Progenitor cell of endocrine pancreas (in vitro differentiated cells): Measurements from ENCODE around the gene NAV2. TPM values are rescaled to one million over a fixed set of nuclear protein-coding genes. Genes with fewer than 3 reads are reported as not detected.
A peak's percentile ranks its signal among the peaks of the same experiment; 100 is the strongest.

Experiments
- DNase-seq: peaks from one replicate; pipeline ENCODE4 v3.0.0; 2021; ENCODE audit warnings: low spot score; ENCODE audit not compliant: unreplicated experiment
- H3K27ac Mint-ChIP-seq: 2 replicates; pipeline ENCODE4 v1.8.0; 2021; ENCODE audit warnings: mild to moderate bottlenecking, moderate library complexity, mixed read lengths
- H3K27me3 Mint-ChIP-seq: 2 replicates; pipeline ENCODE4 v1.8.0; 2021; ENCODE audit warnings: mixed read lengths
- H3K36me3 Mint-ChIP-seq: 2 replicates; pipeline ENCODE4 v1.8.0; 2022; ENCODE audit warnings: mixed read lengths; ENCODE audit not compliant: insufficient read depth
- H3K4me1 Mint-ChIP-seq: 2 replicates; pipeline ENCODE4 v1.8.0; 2021; ENCODE audit warnings: low read depth, mixed read lengths
- H3K4me3 Mint-ChIP-seq: 2 replicates; pipeline ENCODE4 v1.8.0; 2021; ENCODE audit warnings: low read depth, mild to moderate bottlenecking, moderate library complexity, mixed read lengths
- H3K9me3 Mint-ChIP-seq: 2 replicates; pipeline ENCODE4 v1.8.0; 2021; ENCODE audit warnings: low read depth, mixed read lengths
- CTCF ChIP-seq: fragments of 200-600 bp; sonication (generic); IDR thresholded peaks from one replicate; pipeline ENCODE4 v1.5.0; 2021; ENCODE audit warnings: antibody characterized with exemption, mild to moderate bottlenecking; ENCODE audit not compliant: unreplicated experiment
- total RNA-seq: library from RNA; stranded (reverse); gene quantifications from 2 replicates; pipeline ENCODE4 v1.2.1, GENCODE V29; 2021

The NAV2 gene
- total RNA-seq, 1 donor from 2014 or later = 88.3 TPM

GRCh38 chr11:20007386-20007785 is 294.7 kb downstream of the NAV2 start:
- TF ChIP-seq CTCF = no peak
- H3K27me3 Mint-ChIP-seq = no peaks in the 10 kb centered on the region
- no peak for DNase-seq
- no peaks in the 10 kb centered on the region for H3K9me3 Mint-ChIP-seq
- peaks cover 32% of the 10 kb centered on the region for H3K4me1 Mint-ChIP-seq
- peak overlapping the region; percentile 17 for H3K4me3 Mint-ChIP-seq
- H3K27ac Mint-ChIP-seq = peak overlapping the region; percentile 95
- no peaks in the 10 kb centered on the region for H3K36me3 Mint-ChIP-seq

GRCh38 chr11:20008190-20008870 is 295.7 kb downstream of the NAV2 start:
- peak overlapping the region; percentile 95 for H3K27ac Mint-ChIP-seq

GRCh38 chr11:20008871-20009644 is 296.4 kb downstream of the NAV2 start:
- no peaks in the 10 kb centered on the region for H3K27me3 Mint-ChIP-seq
- DNase-seq = no peak
- H3K4me1 Mint-ChIP-seq = peaks cover 27% of the 10 kb centered on the region
- no peak for TF ChIP-seq CTCF
- no peaks in the 10 kb centered on the region for H3K9me3 Mint-ChIP-seq
- no peaks in the 10 kb centered on the region for H3K36me3 Mint-ChIP-seq
- no peak overlapping the region for H3K4me3 Mint-ChIP-seq
- no peak overlapping the region for H3K27ac Mint-ChIP-seq

More at GRCh38 chr11:20008190-20008870, 295.7 kb downstream of the NAV2 start:
- H3K36me3 Mint-ChIP-seq = no peaks in the 10 kb centered on the region
- H3K9me3 Mint-ChIP-seq = no peaks in the 10 kb centered on the region
- DNase-seq = no peak
- TF ChIP-seq CTCF = no peak
- no peaks in the 10 kb centered on the region for H3K27me3 Mint-ChIP-seq
- H3K4me3 Mint-ChIP-seq = peak overlapping the region; percentile 7
- peaks cover 27% of the 10 kb centered on the region for H3K4me1 Mint-ChIP-seq

DNA sequence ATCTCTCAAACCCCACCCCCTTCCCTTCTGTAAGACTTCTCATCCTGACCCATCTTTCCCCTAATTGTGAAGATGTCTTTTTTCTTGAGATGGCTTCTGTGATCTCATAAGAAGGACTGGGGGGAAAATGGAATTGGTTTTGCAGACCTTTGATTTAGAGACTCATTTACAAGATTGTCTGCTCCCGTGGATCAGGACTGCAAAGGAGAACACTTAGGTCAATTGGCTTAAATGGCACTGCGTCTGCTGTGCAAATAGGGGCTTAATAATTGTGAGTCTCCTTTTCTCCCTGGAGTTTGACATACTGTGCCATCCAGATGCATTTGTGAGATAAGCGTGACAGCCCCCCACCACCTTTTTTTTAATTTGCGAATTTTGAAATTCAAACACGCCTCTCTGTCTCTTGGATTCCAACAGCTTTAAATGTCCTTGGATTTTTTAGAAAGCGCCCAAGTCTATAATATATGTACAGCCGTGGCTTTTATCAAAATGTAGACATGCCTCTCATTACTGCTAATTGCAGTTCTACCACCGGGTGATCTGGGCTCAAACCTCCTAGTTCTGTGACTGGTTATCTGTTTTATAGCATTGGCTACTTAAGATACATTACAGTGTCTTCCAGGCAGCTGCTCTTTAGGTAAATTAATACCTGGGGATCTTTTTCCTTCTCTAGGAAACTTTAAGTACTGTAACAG is 297.7 kb downstream of the NAV2 start:
- H3K4me1 Mint-ChIP-seq = peaks cover 22% of the 10 kb centered on the region

More for the DNA sequence above, 297.7 kb downstream of the NAV2 start:
- no peak overlapping the region for H3K27ac Mint-ChIP-seq
- no peak for DNase-seq
- no peaks in the 10 kb centered on the region for H3K9me3 Mint-ChIP-seq
- TF ChIP-seq CTCF = no peak
- H3K27me3 Mint-ChIP-seq = no peaks in the 10 kb centered on the region
- no peak overlapping the region for H3K4me3 Mint-ChIP-seq
- no peaks in the 10 kb centered on the region for H3K36me3 Mint-ChIP-seq
